SK-N-SH treated with all-trans-retinoic acid at 6 μM for 48 hours (cell line): ENCODE results near the gene CILP2.

Experiments used
- ATAC-seq: fragments of 200-7000 bp; cut with Tn5 transposase; 3 replicates; pipeline ENCODE4 v1.9.1; 2020; ENCODE audit warnings: mild to moderate bottlenecking, moderate library complexity
- ARNTL ChIP-seq: fragments of 450-650 bp; formaldehyde crosslinking; IDR thresholded peaks from 2 replicates; pipeline ENCODE4 v1.5.0; 2020; ENCODE audit warnings: low read depth, mild to moderate bottlenecking, moderate library complexity, borderline replicate concordance
- BACH2 ChIP-seq: fragments of 250-450 bp; sonication (Bioruptor Pico); IDR thresholded peaks from 2 replicates; pipeline ENCODE4 v1.9.0; 2021; ENCODE audit warnings: mild to moderate bottlenecking, borderline replicate concordance
- CSDC2 ChIP-seq: fragments of 250-450 bp; sonication (Bioruptor Pico); IDR thresholded peaks from 2 replicates; pipeline ENCODE4 v1.5.0; 2020; ENCODE audit warnings: mild to moderate bottlenecking, moderate library complexity
- ESRRG ChIP-seq: fragments of 250-450 bp; sonication (Bioruptor Pico); IDR thresholded peaks from 2 replicates; pipeline ENCODE4 v1.6.1; 2021; ENCODE audit warnings: mild to moderate bottlenecking
- GLIS3 ChIP-seq: fragments of 250-450 bp; sonication (Bioruptor Pico); IDR thresholded peaks from 2 replicates; pipeline ENCODE4 v1.5.0; 2020; ENCODE audit warnings: mild to moderate bottlenecking, moderate library complexity
- ISL1 ChIP-seq: fragments of 250-450 bp; sonication (Bioruptor Pico); IDR thresholded peaks from 2 replicates; pipeline ENCODE4 v2.1.2; 2022; ENCODE audit warnings: mild to moderate bottlenecking, moderate library complexity
- OSR1 ChIP-seq: fragments of 250-450 bp; sonication (Bioruptor Pico); IDR thresholded peaks from 2 replicates; pipeline ENCODE4 v1.8.0; 2022; ENCODE audit warnings: moderate library complexity, mild to moderate bottlenecking, inconsistent platforms
- PPARA ChIP-seq: fragments of 250-450 bp; sonication (Bioruptor Pico); IDR thresholded peaks from 2 replicates; pipeline ENCODE4 v1.5.0; 2020; ENCODE audit warnings: mild to moderate bottlenecking, borderline replicate concordance
- RARB ChIP-seq: fragments of 250-450 bp; sonication (Bioruptor Pico); IDR thresholded peaks from 2 replicates; pipeline ENCODE4 v1.8.0; 2021; ENCODE audit warnings: mild to moderate bottlenecking, moderate library complexity
- SNAI2 ChIP-seq: fragments of 250-450 bp; sonication (Bioruptor Pico); IDR thresholded peaks from 2 replicates; pipeline ENCODE4 v1.5.0; 2020; ENCODE audit warnings: mild to moderate bottlenecking, moderate library complexity
- TCF4 ChIP-seq: fragments of 250-450 bp; sonication (Bioruptor Pico); IDR thresholded peaks from 2 replicates; pipeline ENCODE4 v1.8.0; 2021; ENCODE audit warnings: mild to moderate bottlenecking, moderate library complexity, borderline replicate concordance
- TOX ChIP-seq: fragments of 250-450 bp; sonication (Bioruptor Pico); IDR thresholded peaks from 2 replicates; pipeline ENCODE4 v1.8.0; 2021; ENCODE audit warnings: mild to moderate bottlenecking, moderate library complexity, borderline replicate concordance
- ZC3H10 ChIP-seq: fragments of 250-450 bp; sonication (Bioruptor Pico); IDR thresholded peaks from 2 replicates; pipeline ENCODE4 v1.5.1; 2021; ENCODE audit warnings: mild to moderate bottlenecking, moderate library complexity
- ZFP3 ChIP-seq: fragments of 250-450 bp; sonication (Bioruptor Pico); IDR thresholded peaks from 2 replicates; pipeline ENCODE4 v1.5.0; 2020; ENCODE audit warnings: mild to moderate bottlenecking, moderate library complexity
- ZFP30 ChIP-seq: fragments of 450-650 bp; formaldehyde crosslinking; IDR thresholded peaks from 2 replicates; pipeline ENCODE4 v1.5.0; 2022; ENCODE audit warnings: mild to moderate bottlenecking, moderate library complexity
- ZNF565 ChIP-seq: fragments of 450-650 bp; formaldehyde crosslinking; conservative IDR thresholded peaks from 2 replicates; pipeline ENCODE4 v1.5.0; 2020; ENCODE audit warnings: low read depth, mild to moderate bottlenecking, moderate library complexity
- ZNF70 ChIP-seq: fragments of 450-650 bp; formaldehyde crosslinking; IDR thresholded peaks from 2 replicates; pipeline ENCODE4 v1.5.0; 2020; ENCODE audit warnings: mild to moderate bottlenecking, moderate library complexity
- ZNF8 ChIP-seq: fragments of 450-650 bp; formaldehyde crosslinking; IDR thresholded peaks from 2 replicates; pipeline ENCODE4 v1.5.0; 2020; ENCODE audit warnings: mild to moderate bottlenecking, moderate library complexity
- TF ChIP-seq, protein P1 (sequence below): fragments of 250-450 bp; sonication (Bioruptor Pico); IDR thresholded peaks from 2 replicates; pipeline ENCODE4 v1.5.0; 2020; ENCODE audit warnings: mild to moderate bottlenecking, moderate library complexity
- TF ChIP-seq, protein P2 (sequence below): fragments of 250-450 bp; sonication (Bioruptor Pico); IDR thresholded peaks from 2 replicates; pipeline ENCODE4 v1.8.0; 2021; ENCODE audit warnings: low read depth, mild to moderate bottlenecking, moderate library complexity, borderline replicate concordance
- TF ChIP-seq, protein P3 (sequence below): fragments of 250-450 bp; sonication (Bioruptor Pico); IDR thresholded peaks from 2 replicates; pipeline ENCODE4 v1.8.0; 2020; ENCODE audit warnings: mild to moderate bottlenecking, moderate library complexity, borderline replicate concordance
- TF ChIP-seq, protein P4 (sequence below): fragments of 250-450 bp; sonication (Bioruptor Pico); IDR thresholded peaks from 2 replicates; pipeline ENCODE4 v1.5.1; 2020; ENCODE audit warnings: low read depth, mild to moderate bottlenecking, moderate library complexity
- TF ChIP-seq, protein P5 (sequence below): fragments of 250-450 bp; sonication (Bioruptor Pico); IDR thresholded peaks from 2 replicates; pipeline ENCODE4 v1.5.1; 2021; ENCODE audit warnings: mild to moderate bottlenecking, moderate library complexity

The CILP2 gene

DNA sequence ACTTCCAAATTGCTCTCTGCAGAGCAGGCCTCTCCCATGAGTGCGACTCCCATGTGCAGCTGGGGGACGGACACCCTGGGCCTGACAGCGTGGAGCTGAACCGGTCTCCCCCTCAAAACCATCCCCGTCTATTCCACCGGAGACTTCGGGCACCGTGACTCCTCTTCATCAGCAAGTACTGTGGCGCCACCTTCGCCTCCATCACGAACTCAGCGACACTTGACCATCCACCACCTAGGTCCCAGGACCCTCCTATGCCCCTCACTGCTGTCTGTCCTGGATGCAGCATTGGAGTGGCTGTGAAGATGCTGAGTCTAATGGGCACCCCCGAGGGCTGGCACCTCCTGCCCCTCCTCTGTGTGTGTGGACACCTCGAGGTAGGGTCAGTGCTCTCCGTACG, 20.6 kb downstream of the CILP2 start:
- TF ChIP-seq RARB (CRISPR knock-in tag): no peak
- no peak for TF ChIP-seq TCF4 (CRISPR knock-in tag)
- TF ChIP-seq ZFP30 (CRISPR knock-in tag): no peak
- no peak for TF ChIP-seq ISL1
- TF ChIP-seq, protein P1, sequence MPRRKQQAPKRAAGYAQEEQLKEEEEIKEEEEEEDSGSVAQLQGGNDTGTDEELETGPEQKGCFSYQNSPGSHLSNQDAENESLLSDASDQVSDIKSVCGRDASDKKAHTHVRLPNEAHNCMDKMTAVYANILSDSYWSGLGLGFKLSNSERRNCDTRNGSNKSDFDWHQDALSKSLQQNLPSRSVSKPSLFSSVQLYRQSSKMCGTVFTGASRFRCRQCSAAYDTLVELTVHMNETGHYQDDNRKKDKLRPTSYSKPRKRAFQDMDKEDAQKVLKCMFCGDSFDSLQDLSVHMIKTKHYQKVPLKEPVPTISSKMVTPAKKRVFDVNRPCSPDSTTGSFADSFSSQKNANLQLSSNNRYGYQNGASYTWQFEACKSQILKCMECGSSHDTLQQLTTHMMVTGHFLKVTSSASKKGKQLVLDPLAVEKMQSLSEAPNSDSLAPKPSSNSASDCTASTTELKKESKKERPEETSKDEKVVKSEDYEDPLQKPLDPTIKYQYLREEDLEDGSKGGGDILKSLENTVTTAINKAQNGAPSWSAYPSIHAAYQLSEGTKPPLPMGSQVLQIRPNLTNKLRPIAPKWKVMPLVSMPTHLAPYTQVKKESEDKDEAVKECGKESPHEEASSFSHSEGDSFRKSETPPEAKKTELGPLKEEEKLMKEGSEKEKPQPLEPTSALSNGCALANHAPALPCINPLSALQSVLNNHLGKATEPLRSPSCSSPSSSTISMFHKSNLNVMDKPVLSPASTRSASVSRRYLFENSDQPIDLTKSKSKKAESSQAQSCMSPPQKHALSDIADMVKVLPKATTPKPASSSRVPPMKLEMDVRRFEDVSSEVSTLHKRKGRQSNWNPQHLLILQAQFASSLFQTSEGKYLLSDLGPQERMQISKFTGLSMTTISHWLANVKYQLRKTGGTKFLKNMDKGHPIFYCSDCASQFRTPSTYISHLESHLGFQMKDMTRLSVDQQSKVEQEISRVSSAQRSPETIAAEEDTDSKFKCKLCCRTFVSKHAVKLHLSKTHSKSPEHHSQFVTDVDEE (CRISPR knock-in tag): no peak
- no peak for TF ChIP-seq ZC3H10 (CRISPR knock-in tag)
- no peak for TF ChIP-seq ZFP3 (CRISPR knock-in tag)
- no peak for TF ChIP-seq SNAI2 (CRISPR knock-in tag)
- TF ChIP-seq GLIS3 (CRISPR knock-in tag): no peak
- TF ChIP-seq OSR1 (CRISPR knock-in tag): no peak
- TF ChIP-seq ARNTL (CRISPR knock-in tag): no peak
- no peak for TF ChIP-seq ZNF8
- TF ChIP-seq, protein P2, sequence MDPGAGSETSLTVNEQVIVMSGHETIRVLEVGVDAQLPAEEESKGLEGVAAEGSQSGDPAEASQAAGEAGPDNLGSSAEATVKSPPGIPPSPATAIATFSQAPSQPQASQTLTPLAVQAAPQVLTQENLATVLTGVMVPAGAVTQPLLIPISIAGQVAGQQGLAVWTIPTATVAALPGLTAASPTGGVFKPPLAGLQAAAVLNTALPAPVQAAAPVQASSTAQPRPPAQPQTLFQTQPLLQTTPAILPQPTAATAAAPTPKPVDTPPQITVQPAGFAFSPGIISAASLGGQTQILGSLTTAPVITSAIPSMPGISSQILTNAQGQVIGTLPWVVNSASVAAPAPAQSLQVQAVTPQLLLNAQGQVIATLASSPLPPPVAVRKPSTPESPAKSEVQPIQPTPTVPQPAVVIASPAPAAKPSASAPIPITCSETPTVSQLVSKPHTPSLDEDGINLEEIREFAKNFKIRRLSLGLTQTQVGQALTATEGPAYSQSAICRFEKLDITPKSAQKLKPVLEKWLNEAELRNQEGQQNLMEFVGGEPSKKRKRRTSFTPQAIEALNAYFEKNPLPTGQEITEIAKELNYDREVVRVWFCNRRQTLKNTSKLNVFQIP (CRISPR knock-in tag): no peak
- TF ChIP-seq, protein P3, sequence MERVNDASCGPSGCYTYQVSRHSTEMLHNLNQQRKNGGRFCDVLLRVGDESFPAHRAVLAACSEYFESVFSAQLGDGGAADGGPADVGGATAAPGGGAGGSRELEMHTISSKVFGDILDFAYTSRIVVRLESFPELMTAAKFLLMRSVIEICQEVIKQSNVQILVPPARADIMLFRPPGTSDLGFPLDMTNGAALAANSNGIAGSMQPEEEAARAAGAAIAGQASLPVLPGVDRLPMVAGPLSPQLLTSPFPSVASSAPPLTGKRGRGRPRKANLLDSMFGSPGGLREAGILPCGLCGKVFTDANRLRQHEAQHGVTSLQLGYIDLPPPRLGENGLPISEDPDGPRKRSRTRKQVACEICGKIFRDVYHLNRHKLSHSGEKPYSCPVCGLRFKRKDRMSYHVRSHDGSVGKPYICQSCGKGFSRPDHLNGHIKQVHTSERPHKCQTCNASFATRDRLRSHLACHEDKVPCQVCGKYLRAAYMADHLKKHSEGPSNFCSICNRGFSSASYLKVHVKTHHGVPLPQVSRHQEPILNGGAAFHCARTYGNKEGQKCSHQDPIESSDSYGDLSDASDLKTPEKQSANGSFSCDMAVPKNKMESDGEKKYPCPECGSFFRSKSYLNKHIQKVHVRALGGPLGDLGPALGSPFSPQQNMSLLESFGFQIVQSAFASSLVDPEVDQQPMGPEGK (CRISPR knock-in tag): no peak
- TF ChIP-seq, protein P4, sequence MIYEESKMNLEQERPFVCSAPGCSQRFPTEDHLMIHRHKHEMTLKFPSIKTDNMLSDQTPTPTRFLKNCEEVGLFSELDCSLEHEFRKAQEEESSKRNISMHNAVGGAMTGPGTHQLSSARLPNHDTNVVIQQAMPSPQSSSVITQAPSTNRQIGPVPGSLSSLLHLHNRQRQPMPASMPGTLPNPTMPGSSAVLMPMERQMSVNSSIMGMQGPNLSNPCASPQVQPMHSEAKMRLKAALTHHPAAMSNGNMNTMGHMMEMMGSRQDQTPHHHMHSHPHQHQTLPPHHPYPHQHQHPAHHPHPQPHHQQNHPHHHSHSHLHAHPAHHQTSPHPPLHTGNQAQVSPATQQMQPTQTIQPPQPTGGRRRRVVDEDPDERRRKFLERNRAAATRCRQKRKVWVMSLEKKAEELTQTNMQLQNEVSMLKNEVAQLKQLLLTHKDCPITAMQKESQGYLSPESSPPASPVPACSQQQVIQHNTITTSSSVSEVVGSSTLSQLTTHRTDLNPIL: no peak
- no peak for TF ChIP-seq PPARA
- no peak for TF ChIP-seq ZNF565 (CRISPR knock-in tag)
- no peak for TF ChIP-seq ESRRG
- no peak for ATAC-seq

DNA sequence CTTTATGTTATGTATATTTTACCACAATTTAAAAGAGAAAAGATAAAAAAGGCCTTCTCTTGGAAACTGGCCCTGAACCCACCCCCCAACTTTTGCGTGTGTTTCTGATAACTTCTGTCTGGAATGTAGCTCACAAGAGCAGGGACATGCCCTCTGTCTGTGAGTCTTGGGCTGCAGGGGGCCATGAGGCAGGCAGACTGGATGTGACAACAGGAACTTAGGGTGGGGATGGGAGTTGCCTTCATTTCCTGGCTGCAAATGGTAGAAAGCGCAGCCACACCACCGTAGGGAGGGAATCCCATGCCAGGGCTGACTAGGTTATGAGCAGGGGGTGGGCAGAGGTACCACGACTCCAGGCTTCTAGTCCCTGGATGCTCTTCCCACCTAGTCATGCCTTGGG, 21.9 kb downstream of the CILP2 start:
- ATAC-seq: no peak
- TF ChIP-seq ESRRG (no peak), ARNTL (CRISPR knock-in tag) (no peak), BACH2 (no peak), ZFP3 (CRISPR knock-in tag) (no peak), ISL1 (no peak), ZNF70 (no peak), TOX (CRISPR knock-in tag) (no peak), PPARA (no peak), ZNF565 (CRISPR knock-in tag) (no peak), RARB (CRISPR knock-in tag) (no peak), ZC3H10 (CRISPR knock-in tag) (no peak), ZNF8 (no peak), OSR1 (CRISPR knock-in tag) (no peak), ZFP30 (CRISPR knock-in tag) (no peak), CSDC2 (CRISPR knock-in tag) (no peak)
- TF ChIP-seq, protein P3 (CRISPR knock-in tag): no peak
- TF ChIP-seq, protein P5, sequence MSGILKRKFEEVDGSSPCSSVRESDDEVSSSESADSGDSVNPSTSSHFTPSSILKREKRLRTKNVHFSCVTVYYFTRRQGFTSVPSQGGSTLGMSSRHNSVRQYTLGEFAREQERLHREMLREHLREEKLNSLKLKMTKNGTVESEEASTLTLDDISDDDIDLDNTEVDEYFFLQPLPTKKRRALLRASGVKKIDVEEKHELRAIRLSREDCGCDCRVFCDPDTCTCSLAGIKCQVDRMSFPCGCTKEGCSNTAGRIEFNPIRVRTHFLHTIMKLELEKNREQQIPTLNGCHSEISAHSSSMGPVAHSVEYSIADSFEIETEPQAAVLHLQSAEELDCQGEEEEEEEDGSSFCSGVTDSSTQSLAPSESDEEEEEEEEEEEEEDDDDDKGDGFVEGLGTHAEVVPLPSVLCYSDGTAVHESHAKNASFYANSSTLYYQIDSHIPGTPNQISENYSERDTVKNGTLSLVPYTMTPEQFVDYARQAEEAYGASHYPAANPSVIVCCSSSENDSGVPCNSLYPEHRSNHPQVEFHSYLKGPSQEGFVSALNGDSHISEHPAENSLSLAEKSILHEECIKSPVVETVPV (CRISPR knock-in tag): no peak
- TF ChIP-seq, protein P4: no peak
- TF ChIP-seq, protein P2 (CRISPR knock-in tag): no peak
